Calu3 (cell line): ENCODE measurements around the gene SCML1. TPM values are rescaled to one million over a fixed set of nuclear protein-coding genes. Genes with fewer than 3 reads are reported as not detected.

Experiments used
- BruUV-seq: library from RNA; stranded (reverse); fragments of 400-500 nt; replicated peaks from 2 replicates; lab custom pipeline; 2021; lab: Mats Ljungman, UMichigan
- CTCF ChIA-PET: fragments of 300-600 bp; sonication (Branson Sonifier 250); formaldehyde crosslinking; loops from one replicate; lab custom pipeline; 2022; ENCODE audit warnings: antibody characterized with exemption; lab: Charles Lee
- DNase-seq: peaks from one replicate; pipeline ENCODE4 v3.0.0; 2022
- H3K27ac Mint-ChIP-seq: one replicate; pipeline ENCODE4 v1.8.0; 2022; ENCODE audit warnings: mixed read lengths; ENCODE audit not compliant: unreplicated experiment
- H3K27me3 Mint-ChIP-seq: one replicate; pipeline ENCODE4 v1.8.0; 2022; ENCODE audit warnings: mixed read lengths; ENCODE audit not compliant: unreplicated experiment
- H3K36me3 Mint-ChIP-seq: one replicate; pipeline ENCODE4 v1.8.0; 2022; ENCODE audit warnings: mild to moderate bottlenecking, moderate library complexity, mixed read lengths; ENCODE audit not compliant: insufficient read depth, unreplicated experiment
- H3K4me1 Mint-ChIP-seq: one replicate; pipeline ENCODE4 v1.8.0; 2022; ENCODE audit warnings: mild to moderate bottlenecking, low read depth, mixed read lengths; ENCODE audit not compliant: unreplicated experiment
- H3K4me3 Mint-ChIP-seq: one replicate; pipeline ENCODE4 v1.8.0; 2022; ENCODE audit warnings: mild to moderate bottlenecking, low read depth, moderate library complexity, mixed read lengths; ENCODE audit not compliant: unreplicated experiment
- H3K9me3 Mint-ChIP-seq: one replicate; pipeline ENCODE4 v1.8.0; 2022; ENCODE audit warnings: low read depth, mixed read lengths; ENCODE audit not compliant: unreplicated experiment
- intact Hi-C: fragments of 100-400 bp; cut with micrococcal nuclease; formaldehyde crosslinking; loops from one replicate; pipeline ENCODE4 v1.10.0; 2022; ENCODE audit not compliant: unreplicated experiment
- total RNA-seq: library from RNA; stranded (reverse); gene quantifications from 2 replicates; pipeline ENCODE4 v1.2.3, GENCODE V29; 2022
- TF ChIP-seq, protein P1 (sequence below): fragments of 200-600 bp; IDR thresholded peaks from one replicate; pipeline ENCODE4 v1.8.0; 2022; ENCODE audit warnings: antibody characterized with exemption; ENCODE audit not compliant: unreplicated experiment

The SCML1 gene
- total RNA-seq, 1 experiment from 2014 or later, result 14.4 TPM

DNA sequence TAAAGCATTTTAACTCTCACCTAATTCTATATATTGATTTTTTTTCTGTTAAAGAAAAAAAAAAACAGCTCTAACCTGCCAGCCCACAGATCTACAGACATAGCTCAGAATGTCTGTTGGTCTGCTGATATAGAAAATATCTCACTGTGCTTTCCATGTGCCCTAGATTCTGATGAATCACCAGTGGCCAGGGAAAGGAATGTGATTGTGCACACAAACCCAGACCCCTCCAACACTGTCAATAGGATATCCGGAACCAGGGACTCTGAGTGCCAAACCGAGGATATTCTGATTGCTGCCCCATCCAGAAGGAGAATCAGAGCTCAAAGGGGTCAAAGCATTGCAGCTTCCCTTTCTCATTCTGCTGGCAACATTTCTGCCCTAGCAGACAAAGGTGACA is 12.1 kb upstream of the SCML1 start:
- H3K36me3 Mint-ChIP-seq, result peaks cover 7% of the 10 kb centered on the region
- intact Hi-C loops, result no loop called here
- H3K4me1 Mint-ChIP-seq, result peaks cover 9% of the 10 kb centered on the region
- BruUV-seq, result no TSS peak
- TF ChIP-seq, protein P1, sequence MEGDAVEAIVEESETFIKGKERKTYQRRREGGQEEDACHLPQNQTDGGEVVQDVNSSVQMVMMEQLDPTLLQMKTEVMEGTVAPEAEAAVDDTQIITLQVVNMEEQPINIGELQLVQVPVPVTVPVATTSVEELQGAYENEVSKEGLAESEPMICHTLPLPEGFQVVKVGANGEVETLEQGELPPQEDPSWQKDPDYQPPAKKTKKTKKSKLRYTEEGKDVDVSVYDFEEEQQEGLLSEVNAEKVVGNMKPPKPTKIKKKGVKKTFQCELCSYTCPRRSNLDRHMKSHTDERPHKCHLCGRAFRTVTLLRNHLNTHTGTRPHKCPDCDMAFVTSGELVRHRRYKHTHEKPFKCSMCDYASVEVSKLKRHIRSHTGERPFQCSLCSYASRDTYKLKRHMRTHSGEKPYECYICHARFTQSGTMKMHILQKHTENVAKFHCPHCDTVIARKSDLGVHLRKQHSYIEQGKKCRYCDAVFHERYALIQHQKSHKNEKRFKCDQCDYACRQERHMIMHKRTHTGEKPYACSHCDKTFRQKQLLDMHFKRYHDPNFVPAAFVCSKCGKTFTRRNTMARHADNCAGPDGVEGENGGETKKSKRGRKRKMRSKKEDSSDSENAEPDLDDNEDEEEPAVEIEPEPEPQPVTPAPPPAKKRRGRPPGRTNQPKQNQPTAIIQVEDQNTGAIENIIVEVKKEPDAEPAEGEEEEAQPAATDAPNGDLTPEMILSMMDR, result no peak
- CTCF ChIA-PET, result no interaction called here
- H3K9me3 Mint-ChIP-seq, result no peaks in the 10 kb centered on the region
- no peak overlapping the region for H3K4me3 Mint-ChIP-seq
- no peak overlapping the region for H3K27ac Mint-ChIP-seq
- DNase-seq, result no peak
- H3K27me3 Mint-ChIP-seq, result no peaks in the 10 kb centered on the region

DNA sequence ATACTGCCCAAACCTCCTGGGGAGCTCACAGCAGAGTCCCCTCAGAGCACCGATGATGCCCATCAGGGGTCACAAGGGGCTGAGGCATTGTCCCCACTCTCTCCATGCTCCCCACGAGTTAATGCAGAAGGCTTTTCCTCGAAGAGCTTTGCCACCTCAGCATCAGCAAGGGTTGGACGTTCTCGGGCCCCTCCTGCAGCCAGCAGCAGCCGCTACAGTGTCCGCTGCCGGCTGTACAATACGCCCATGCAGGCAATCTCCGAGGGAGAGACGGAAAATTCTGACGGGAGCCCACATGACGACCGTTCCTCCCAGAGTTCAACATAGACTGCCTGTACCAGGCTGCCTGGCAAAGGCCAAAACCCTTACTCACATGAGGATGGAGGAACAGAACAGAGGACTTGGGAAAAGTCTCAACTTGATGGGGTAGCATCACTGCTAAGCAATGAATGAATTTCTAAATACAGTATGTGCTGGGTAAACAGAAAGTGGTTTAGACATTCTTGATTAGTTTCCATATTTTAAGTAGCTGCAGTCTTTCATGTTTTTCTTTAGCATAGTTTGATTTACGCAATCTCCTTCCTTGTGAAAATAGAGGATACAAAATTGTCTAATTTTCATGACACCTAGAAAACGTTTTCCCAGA is 5.0 kb upstream of the SCML1 start:
- TF ChIP-seq, protein P1, result no peak
- H3K9me3 Mint-ChIP-seq, result no peaks in the 10 kb centered on the region
- peaks cover 14% of the 10 kb centered on the region for H3K36me3 Mint-ChIP-seq
- no peak overlapping the region for H3K4me3 Mint-ChIP-seq
- intact Hi-C loops, result no loop called here
- no peak overlapping the region for H3K27ac Mint-ChIP-seq
- CTCF ChIA-PET, result no interaction called here
- no peaks in the 10 kb centered on the region for H3K27me3 Mint-ChIP-seq
- no TSS peak for BruUV-seq
- H3K4me1 Mint-ChIP-seq, result no peaks in the 10 kb centered on the region
- DNase-seq, result no peak

DNA sequence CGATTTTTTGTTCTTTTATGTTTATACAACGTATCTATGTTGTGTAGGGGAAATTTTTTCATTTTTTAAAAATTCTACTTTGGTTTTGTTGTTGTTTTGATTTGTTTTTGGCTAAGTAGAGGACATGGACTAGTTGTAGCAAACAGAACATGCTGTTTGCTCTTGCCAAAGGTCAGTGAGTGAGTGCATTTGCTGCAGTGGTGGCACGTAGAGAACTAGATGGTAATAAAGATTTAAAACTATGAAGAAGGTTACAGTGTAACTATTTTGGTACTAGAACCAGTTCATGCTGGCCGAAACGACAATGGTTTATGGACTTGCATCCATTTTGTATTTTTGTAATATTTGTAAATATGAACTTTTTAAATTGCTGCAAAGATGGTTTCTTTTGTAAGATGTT is 1.9 kb upstream of the SCML1 start:
- no peak overlapping the region for H3K27ac Mint-ChIP-seq
- TF ChIP-seq, protein P1, result no peak
- H3K27me3 Mint-ChIP-seq, result no peaks in the 10 kb centered on the region
- H3K36me3 Mint-ChIP-seq, result peaks cover 29% of the 10 kb centered on the region
- DNase-seq, result no peak
- no peak overlapping the region for H3K4me3 Mint-ChIP-seq
- no TSS peak for BruUV-seq
- H3K9me3 Mint-ChIP-seq, result no peaks in the 10 kb centered on the region
- CTCF ChIA-PET, result no interaction called here
- intact Hi-C loops, result loop anchor here (5.0 kb wide), 1 partner anchor 33 kb away; no protein-coding TSS in a partner anchor
- peaks cover 10% of the 10 kb centered on the region for H3K4me1 Mint-ChIP-seq

DNA sequence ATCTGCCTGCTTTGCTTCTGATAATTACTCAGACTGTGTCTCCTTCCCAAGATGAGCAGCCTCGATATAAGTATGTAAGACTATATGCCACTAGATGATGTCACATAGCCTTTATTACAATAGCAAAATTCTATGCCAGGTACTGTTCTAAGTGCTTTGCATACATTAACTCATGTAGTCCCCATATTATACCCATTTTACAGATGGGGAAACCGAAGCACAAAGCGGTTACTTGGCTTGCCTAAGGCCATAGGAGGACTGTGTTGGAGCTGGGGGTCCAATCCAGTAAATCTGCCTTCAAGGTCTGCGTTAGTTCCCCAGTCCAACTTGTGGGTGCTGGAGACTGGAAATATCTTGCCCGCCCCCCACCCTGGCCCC is 826 bp upstream of the SCML1 start:
- H3K4me3 Mint-ChIP-seq, result peak overlapping the region; percentile 87
- CTCF ChIA-PET, result interaction anchor here (0.7 to 0.8 kb wide), 4 partner anchors 141 to 439 kb away, joined by 3 to 7 read pairs (median 4); no protein-coding TSS in a partner anchor
- no peaks in the 10 kb centered on the region for H3K27me3 Mint-ChIP-seq
- peak overlapping the region; percentile 69 for H3K27ac Mint-ChIP-seq
- intact Hi-C loops, result loop anchor here (5.0 kb wide), 1 partner anchor 34 kb away; no protein-coding TSS in a partner anchor
- TF ChIP-seq, protein P1, result no peak
- no TSS peak for BruUV-seq
- no peak for DNase-seq
- no peaks in the 10 kb centered on the region for H3K9me3 Mint-ChIP-seq
- peaks cover 29% of the 10 kb centered on the region for H3K36me3 Mint-ChIP-seq
- peaks cover 10% of the 10 kb centered on the region for H3K4me1 Mint-ChIP-seq
